A673 (cell line): Measurements from ENCODE around the gene HOXA4.

Source experiments
- EZH2 ChIP-seq: fragments of 200-600 bp; sonication (generic); IDR thresholded peaks from 2 replicates; pipeline ENCODE4 v1.6.1; 2017; ENCODE audit warnings: borderline replicate concordance, low read depth, mild to moderate bottlenecking, mixed read lengths, antibody characterized with exemption, low read length; ENCODE audit not compliant: poor library complexity, severe bottlenecking
- TF ChIP-seq, protein P1 (sequence below): fragments of 300-800, 200-600 bp; sonication (generic); conservative IDR thresholded peaks from 2 replicates; pipeline ENCODE4 v1.5.1; 2017; ENCODE audit warnings: low read depth, mild to moderate bottlenecking, antibody characterized with exemption, low read length, moderate library complexity, mixed read lengths

DNA sequence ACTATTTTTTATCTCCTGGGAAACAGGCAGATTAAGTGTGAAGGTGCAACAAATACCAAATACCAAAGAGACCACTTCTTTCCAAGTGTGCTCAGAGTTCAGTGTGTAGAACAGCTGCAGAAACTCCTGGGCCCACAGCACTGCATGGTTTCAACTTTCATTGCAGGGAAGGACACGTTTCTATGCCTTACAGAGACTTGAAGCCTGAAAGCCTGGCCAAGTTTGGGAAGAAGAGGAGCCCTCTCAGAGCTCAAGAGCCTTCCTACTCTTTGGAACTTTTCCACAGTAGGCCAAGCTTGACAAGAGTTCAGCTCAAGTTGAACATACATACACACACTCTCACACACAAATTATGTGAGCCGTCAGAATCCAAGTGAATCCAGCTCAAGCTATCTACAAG, 2.5 kb downstream of the HOXA4 start:
- TF ChIP-seq, protein P1, sequence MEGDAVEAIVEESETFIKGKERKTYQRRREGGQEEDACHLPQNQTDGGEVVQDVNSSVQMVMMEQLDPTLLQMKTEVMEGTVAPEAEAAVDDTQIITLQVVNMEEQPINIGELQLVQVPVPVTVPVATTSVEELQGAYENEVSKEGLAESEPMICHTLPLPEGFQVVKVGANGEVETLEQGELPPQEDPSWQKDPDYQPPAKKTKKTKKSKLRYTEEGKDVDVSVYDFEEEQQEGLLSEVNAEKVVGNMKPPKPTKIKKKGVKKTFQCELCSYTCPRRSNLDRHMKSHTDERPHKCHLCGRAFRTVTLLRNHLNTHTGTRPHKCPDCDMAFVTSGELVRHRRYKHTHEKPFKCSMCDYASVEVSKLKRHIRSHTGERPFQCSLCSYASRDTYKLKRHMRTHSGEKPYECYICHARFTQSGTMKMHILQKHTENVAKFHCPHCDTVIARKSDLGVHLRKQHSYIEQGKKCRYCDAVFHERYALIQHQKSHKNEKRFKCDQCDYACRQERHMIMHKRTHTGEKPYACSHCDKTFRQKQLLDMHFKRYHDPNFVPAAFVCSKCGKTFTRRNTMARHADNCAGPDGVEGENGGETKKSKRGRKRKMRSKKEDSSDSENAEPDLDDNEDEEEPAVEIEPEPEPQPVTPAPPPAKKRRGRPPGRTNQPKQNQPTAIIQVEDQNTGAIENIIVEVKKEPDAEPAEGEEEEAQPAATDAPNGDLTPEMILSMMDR: no peak
- no peak for TF ChIP-seq EZH2
